GM21717 (cell line): ENCODE results near the gene ANAPC2.
A peak's percentile ranks its signal among the peaks of the same experiment; 100 is the strongest.

Experiments
- ATAC-seq: cut with Tn5 transposase; IDR thresholded peaks from one replicate; pipeline ENCODE4 v1.9.1; 2021; ENCODE audit warnings: mild to moderate bottlenecking, moderate library complexity; ENCODE audit not compliant: unreplicated experiment

ANAPC2 gene

DNA sequence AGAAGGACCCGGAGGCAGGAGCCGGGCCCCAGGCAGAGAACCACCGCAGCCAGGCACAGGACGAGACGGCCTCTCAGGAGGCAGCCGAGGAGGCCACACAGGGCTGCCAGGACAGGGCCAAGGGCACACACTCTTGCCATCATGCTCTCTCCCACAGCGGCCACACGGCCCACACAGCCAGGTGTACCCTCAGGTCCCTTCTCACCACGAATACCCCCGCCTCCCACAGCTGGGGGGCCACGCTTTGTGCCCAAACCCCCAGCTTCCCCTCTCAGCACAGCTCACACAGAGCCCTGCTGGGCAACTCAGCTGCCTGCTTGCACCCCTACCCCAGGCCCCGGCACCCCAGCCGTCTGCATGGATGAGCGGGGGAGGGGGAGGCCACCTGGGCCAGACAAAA is 5.4 kb upstream of the ANAPC2 start:
- ATAC-seq = no peak

DNA sequence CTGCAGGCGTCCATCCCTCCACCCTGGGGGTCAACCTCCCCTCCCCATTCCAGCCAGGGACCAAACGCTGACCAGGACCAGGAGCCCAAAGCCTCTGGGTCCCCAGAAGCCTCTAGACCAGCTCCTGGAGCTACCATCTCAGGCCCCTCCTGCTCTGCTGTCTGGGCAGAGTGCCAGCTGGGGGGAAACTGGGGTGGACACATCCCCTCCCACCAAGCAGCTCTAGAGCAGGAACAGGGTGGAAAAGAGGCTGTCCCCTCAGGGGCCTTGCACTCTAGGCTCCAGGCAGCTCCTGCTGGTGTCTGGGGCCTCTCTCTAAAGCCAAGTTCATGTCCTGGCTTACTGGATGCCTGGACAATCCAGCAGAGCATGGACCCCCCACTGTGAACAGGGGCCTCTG is 4.5 kb upstream of the ANAPC2 start:
- ATAC-seq = no peak

GRCh38 chr9:137192448-137192780 is 4.1 kb upstream of the ANAPC2 start:
- no peak for ATAC-seq

- no peak for ATAC-seq
Measured at GRCh38 chr9:137191691-137192447, 3.5 kb upstream of the ANAPC2 start.

- no peak for ATAC-seq
Measured at GRCh38 chr9:137191245-137191644, 2.9 kb upstream of the ANAPC2 start.

DNA sequence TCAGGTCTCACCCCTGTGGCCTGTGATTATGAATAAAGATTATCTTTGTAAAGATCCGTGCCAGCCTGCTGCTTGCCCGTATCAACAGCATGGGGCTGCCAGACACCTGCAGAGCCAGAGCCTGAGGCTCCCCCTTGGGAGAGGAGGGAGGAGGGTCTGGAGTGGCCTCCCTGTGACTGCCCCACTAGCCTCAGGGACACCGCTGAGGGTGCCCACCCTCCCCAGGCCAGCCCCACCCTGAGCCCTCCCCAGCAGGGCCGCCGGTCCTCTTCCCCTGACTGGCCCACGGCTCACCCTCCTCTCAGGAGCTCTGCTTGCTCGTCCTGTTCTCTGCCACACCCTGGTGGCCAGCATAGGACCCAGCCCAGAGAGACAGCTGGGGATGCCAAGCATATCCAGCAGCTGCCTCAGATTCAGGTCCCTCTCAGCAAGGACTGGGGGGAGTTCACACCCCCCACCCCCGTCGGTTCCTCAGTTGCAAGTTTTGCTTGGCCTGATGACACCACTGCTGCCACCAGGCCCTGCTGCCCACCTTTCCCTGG is 2.0 kb upstream of the ANAPC2 start:
- no peak for ATAC-seq

DNA sequence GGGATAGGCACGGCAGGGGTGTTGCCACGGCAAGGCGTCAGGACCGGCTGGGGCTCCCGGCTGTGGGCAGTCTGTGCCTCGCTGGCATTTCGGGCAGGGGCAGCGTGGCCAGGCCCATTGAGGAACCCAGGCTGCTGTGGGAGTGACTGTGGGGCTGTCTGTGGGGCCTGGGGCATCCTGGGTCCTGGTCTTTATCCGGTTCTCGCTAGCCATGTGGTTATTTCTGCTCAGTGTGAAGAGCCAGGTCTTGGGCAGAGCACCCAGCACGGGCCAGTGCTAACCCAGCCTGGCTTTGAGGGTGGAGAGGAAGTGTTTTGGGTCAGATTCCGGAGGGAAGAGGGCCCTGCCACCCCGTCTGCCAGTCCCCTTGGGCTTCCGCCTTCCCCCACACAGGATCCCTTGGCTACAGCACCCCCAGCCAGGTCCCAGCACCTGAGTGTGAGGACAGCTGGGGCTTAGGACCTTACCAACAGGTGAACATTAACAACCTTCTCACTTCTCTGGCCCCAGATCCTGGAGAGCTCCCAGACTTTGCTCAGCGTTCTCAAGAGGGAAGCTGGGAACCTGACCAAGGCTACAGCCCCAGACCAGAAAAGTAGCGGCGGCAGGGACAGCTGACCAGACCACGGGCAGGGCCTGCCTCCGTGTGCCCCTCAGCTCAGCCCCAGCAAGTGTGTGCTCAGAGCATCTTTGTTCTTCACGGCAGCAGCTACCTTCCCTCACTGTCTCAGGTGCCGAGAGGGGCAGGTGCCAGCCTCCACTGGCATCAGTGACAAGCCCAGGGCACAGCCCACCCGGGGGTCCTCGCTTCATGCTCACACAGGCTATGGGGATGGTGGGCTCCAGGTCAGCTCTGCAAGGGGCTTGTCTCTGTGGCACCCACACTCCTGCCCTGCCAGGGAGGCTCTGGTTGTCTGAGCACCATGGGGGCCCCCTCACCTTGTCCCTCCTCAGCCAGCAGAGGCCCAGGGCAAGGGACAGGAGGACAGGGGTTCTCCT is 1.2 kb upstream of the ANAPC2 start:
- ATAC-seq = peak; percentile 7

DNA sequence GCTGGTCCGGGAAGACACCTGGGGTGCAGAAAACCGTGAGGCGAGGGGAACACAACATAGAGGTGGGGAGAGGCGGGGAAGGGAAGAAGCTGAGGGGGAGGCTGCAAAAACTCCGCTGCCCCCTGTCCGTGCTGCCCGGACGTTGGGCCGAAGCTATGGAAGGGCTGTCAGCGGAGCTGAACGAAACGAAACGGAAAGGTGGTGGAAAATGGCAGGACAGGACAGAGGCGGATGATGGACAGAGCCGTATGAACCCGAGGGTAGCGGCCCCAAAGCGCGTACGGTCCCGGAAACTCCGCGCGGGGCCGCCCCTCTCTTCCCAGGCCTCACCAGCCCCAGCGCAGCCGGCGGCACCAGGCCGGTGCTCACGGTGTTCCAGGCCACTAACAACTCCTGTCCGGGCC is 272 bp downstream of the ANAPC2 start:
- ATAC-seq = no peak

DNA sequence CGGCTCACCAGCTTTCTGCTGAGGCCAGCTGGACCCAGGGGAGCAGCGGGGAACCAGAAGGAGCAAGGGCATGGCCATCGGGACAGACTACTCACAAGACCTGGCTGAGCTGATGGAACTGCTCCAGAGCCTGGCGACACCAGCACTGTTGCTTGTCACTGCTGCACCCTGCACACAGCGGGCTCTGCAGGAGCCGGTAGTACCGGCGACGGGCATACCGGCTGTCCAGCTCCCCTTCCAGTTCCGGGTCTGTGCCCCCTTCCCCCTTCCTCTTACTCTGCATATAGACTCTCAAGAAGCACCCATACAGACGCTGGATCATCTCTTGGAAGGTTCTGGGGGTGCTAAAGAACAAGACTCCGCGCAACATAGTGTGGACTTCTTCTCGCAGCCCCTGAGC is 974 bp downstream of the ANAPC2 start:
- no peak for ATAC-seq

- ATAC-seq = no peak
Measured at GRCh38 chr9:137186385-137186784, 2.0 kb downstream of the ANAPC2 start.

- no peak for ATAC-seq
Measured at GRCh38 chr9:137185921-137186320, 2.4 kb downstream of the ANAPC2 start.

GRCh38 chr9:137184881-137185660 is 3.3 kb downstream of the ANAPC2 start:
- ATAC-seq = no peak

DNA sequence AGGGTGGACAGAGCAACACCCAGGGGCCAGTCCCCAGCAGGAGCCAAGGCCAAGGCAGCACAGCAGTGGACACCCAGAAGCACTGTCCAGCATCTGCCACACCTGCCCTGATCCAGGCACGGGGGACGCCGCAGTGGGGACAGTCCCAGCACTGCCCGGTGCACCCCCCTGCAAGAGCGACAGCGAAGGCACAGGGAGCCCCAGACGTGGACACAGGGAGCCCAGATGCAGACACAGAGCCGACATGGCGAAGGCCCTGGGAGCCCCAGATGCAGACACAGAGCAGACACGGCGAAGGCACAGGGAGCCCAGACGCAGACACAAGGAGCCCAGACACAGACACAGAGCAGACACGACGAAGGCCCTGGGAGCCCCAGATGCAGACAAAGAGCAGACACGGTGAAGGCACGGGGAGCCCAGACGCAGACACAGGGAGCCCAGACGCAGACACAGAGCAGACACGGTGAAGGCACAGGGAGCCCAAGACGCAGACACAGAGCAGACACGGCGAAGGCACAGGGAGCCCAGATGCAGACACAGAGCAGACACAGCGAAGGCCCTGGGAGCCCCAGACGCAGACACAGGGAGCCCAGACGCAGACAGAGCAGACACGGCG is 4.3 kb downstream of the ANAPC2 start:
- no peak for ATAC-seq

GRCh38 chr9:137182836-137183235 is 5.5 kb downstream of the ANAPC2 start:
- ATAC-seq = no peak

- no peak for ATAC-seq
Measured at GRCh38 chr9:137181680-137182079, 6.7 kb downstream of the ANAPC2 start.

- no peak for ATAC-seq
Measured at GRCh38 chr9:137180491-137180890, 7.9 kb downstream of the ANAPC2 start.

- no peak for ATAC-seq
Measured at GRCh38 chr9:137179761-137180160, 8.6 kb downstream of the ANAPC2 start.

GRCh38 chr9:137178939-137179630 is 9.3 kb downstream of the ANAPC2 start:
- ATAC-seq = no peak

GRCh38 chr9:137178201-137178938 is 10.0 kb downstream of the ANAPC2 start:
- ATAC-seq = no peak
